MM.1S (cell line): ENCODE data around the gene UBXN6.

Experiments used
- CTCF ChIP-seq: fragments of 300-600 bp; sonication (generic); IDR thresholded peaks from 2 replicates; pipeline ENCODE4 v1.5.1; 2016; ENCODE audit warnings: antibody characterized with exemption, low read length, mixed read lengths
- EZH2 ChIP-seq: fragments of 300-600 bp; sonication (generic); optimal IDR thresholded peaks from 2 replicates; pipeline ENCODE3; 2017; ENCODE audit warnings: low read depth, mild to moderate bottlenecking, antibody characterized with exemption, low read length, mixed read lengths
- EZH2phosphoT487 ChIP-seq: fragments of 300-600 bp; sonication (generic); IDR thresholded peaks from 2 replicates; pipeline ENCODE4 v1.6.1; 2018; ENCODE audit warnings: antibody characterized with exemption, low read length

GRCh38 chr19:4441994-4442818, 15.4 kb downstream of the UBXN6 start:
- no peak for TF ChIP-seq CTCF
- no peak for TF ChIP-seq EZH2
- TF ChIP-seq EZH2phosphoT487 = no peak
